HG03045 (cell line): Measurements from ENCODE around the gene RPL13.
"Not testable (repeated sequence)": the region's sequence is repeated elsewhere in the genome, so short reads cannot be mapped to it uniquely, and the experiment has no call there.

Source experiments
- ATAC-seq: cut with Tn5 transposase; IDR thresholded peaks from one replicate; pipeline ENCODE4 v1.9.1; 2021; ENCODE audit warnings: mild to moderate bottlenecking, moderate library complexity; ENCODE audit not compliant: unreplicated experiment

Gene RPL13

GRCh38 chr16:89576153-89577054, 15.9 kb downstream of the RPL13 start:
- no peak for ATAC-seq

- no peak for ATAC-seq
Measured at GRCh38 chr16:89577055-89577759, 16.7 kb downstream of the RPL13 start.

- ATAC-seq = no peak
Measured at GRCh38 chr16:89579351-89579750, 18.9 kb downstream of the RPL13 start.

- ATAC-seq = no peak
Measured at GRCh38 chr16:89581045-89581695, 20.7 kb downstream of the RPL13 start.

GRCh38 chr16:89581861-89582563, 21.5 kb downstream of the RPL13 start:
- no peak for ATAC-seq

GRCh38 chr16:89582614-89583196, 22.2 kb downstream of the RPL13 start:
- no peak for ATAC-seq

GRCh38 chr16:89583197-89583894, 22.9 kb downstream of the RPL13 start:
- no peak for ATAC-seq

- no peak for ATAC-seq
Measured at GRCh38 chr16:89583895-89584644, 23.6 kb downstream of the RPL13 start.

- no peak for ATAC-seq
Measured at GRCh38 chr16:89584768-89585549, 24.5 kb downstream of the RPL13 start.

GRCh38 chr16:89586218-89586617, 25.7 kb downstream of the RPL13 start:
- ATAC-seq = no peak

- ATAC-seq = no peak
Measured at GRCh38 chr16:89586853-89587252, 26.4 kb downstream of the RPL13 start.

- ATAC-seq = not testable (repeated sequence)
Measured at GRCh38 chr16:89587676-89588075, 27.2 kb downstream of the RPL13 start.

GRCh38 chr16:89588413-89589109, 28.1 kb downstream of the RPL13 start:
- ATAC-seq = no peak

- ATAC-seq = no peak
Measured at GRCh38 chr16:89589241-89589926, 28.9 kb downstream of the RPL13 start.

GRCh38 chr16:89593841-89594240, 33.4 kb downstream of the RPL13 start:
- no peak for ATAC-seq

GRCh38 chr16:89595330-89596060, 35.0 kb downstream of the RPL13 start:
- no peak for ATAC-seq
